Muscle of leg (tissue), 11 donors: Measurements from ENCODE around the gene NATD1. TPM values are rescaled to one million over a fixed set of nuclear protein-coding genes. Genes with fewer than 3 reads are reported as not detected.

Experiments used
- DNase-seq: peaks from one replicate; pipeline ENCODE4 v3.0.0; 2013
- H3K27ac ChIP-seq: one replicate; pipeline ENCODE4 v1.5.1; 2013; ENCODE audit warnings: mild to moderate bottlenecking, low read length, control low read depth
- H3K27me3 ChIP-seq: one replicate; pipeline ENCODE4 v1.6.1; 2013; ENCODE audit warnings: low read length; ENCODE audit not compliant: control insufficient read depth, insufficient read depth
- H3K36me3 ChIP-seq: one replicate; pipeline ENCODE4 v1.6.1; 2013; ENCODE audit warnings: low read length; ENCODE audit not compliant: control insufficient read depth, insufficient read depth
- H3K4me1 ChIP-seq: one replicate; pipeline ENCODE4 v1.6.1; 2013; ENCODE audit warnings: low read length; ENCODE audit not compliant: control insufficient read depth, insufficient read depth
- H3K4me3 ChIP-seq: one replicate; pipeline ENCODE4 v1.5.1; 2013; ENCODE audit warnings: low read length, control low read depth
- H3K9me3 ChIP-seq: replicated peaks from 2 replicates; pipeline ENCODE4 v1.6.1; 2013; ENCODE audit warnings: low read depth, low read length; ENCODE audit not compliant: control insufficient read depth
- WGBS: methylation state at CpG from one replicate; pipeline ENCODE4 v1.1.5; 2013; ENCODE audit warnings: missing lambda C conversion rate; ENCODE audit not compliant: insufficient coverage; 5-methylcytosine and 5-hydroxymethylcytosine counted together
- polyA plus RNA-seq, 8 donors: library from polyadenylated mRNA; unstranded; fragments of 120-200 nt; gene quantifications; one replicate each; pipeline versions ENCODE4 v1.2.1 to v1.2.3, GENCODE V29; 2013; ENCODE audit warnings: inconsistent platforms in 1 of 8, low replicate concordance in 1 of 8; ENCODE audit not compliant: insufficient read length in 8 of 8, insufficient read depth in 1 of 8
- total RNA-seq: library from RNA; stranded (reverse); fragments of 120-200 nt; gene quantifications from one replicate; pipeline ENCODE4 v1.2.4, GENCODE V29; 2013

Gene NATD1
- total and polyA plus RNA-seq, 9 donors: 8.7 to 17.2 (median 15.9) TPM

DNA sequence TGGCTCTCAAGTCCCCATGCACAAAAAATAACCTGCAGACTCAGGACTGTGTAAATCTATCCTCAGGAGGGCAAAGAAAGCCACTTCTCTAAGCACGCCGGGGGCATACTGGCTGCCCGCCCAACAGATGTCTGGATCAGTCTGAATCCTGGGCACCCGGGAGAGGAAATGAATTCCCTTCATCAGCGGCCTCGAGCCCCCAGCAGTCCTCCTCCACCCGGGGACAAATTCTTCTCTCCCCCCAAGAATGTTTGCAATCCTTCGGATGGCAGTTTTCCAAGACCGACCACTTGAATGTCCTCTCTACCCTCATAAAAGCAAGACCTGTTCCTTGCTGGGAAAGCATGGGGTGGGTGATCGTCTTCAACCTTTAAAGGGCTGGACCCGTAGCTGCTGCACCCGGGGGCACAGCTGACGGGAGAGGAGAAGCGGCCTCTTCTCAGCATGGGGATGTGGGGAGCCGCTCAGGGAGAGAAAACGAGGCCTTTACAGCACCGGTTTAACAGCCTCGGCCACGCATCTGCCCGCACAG is 21.9 kb upstream of the NATD1 start:
- Histone ChIP-seq H3K9me3 (no peaks in the 10 kb centered on the region), H3K27ac (peak overlapping the region; percentile 75), H3K4me1 (peaks cover 34% of the 10 kb centered on the region), H3K27me3 (peaks cover 6% of the 10 kb centered on the region), H3K36me3 (no peaks in the 10 kb centered on the region), H3K4me3 (peak overlapping the region; percentile 62)
- DNase-seq: peak; percentile 82
- 13% methylated on average over 15 of the region's 20 CpGs for WGBS

- 64% methylated on average over 4 of the region's 14 CpGs for WGBS
- Histone ChIP-seq H3K4me1 (peaks cover 24% of the 10 kb centered on the region), H3K4me3 (no peak overlapping the region), H3K9me3 (no peaks in the 10 kb centered on the region), H3K27me3 (peaks cover 6% of the 10 kb centered on the region), H3K36me3 (no peaks in the 10 kb centered on the region), H3K27ac (no peak overlapping the region)
- DNase-seq: peak; percentile 4
These were observed 19.9 kb upstream of the NATD1 start for GRCh38 chr17:21272881-21273792.

- no peaks in the 10 kb centered on the region for H3K36me3 ChIP-seq
- no peak overlapping the region for H3K27ac ChIP-seq
- no peaks in the 10 kb centered on the region for H3K9me3 ChIP-seq
- peaks cover 24% of the 10 kb centered on the region for H3K4me1 ChIP-seq
- no peak overlapping the region for H3K4me3 ChIP-seq
- WGBS: 45% methylated on average over 1 of the region's 3 CpGs
- no peak for DNase-seq
- H3K27me3 ChIP-seq: peaks cover 6% of the 10 kb centered on the region
These were observed 19.0 kb upstream of the NATD1 start for GRCh38 chr17:21272250-21272649.

- WGBS: 74% methylated on average over 5 of the region's 10 CpGs
- Histone ChIP-seq H3K27me3 (peaks cover 3% of the 10 kb centered on the region), H3K4me3 (no peak overlapping the region), H3K9me3 (no peaks in the 10 kb centered on the region), H3K4me1 (peaks cover 24% of the 10 kb centered on the region), H3K36me3 (no peaks in the 10 kb centered on the region), H3K27ac (no peak overlapping the region)
- no peak for DNase-seq
These were observed 18.4 kb upstream of the NATD1 start for GRCh38 chr17:21271454-21272183.

GRCh38 chr17:21269394-21269793 is 16.2 kb upstream of the NATD1 start:
- peak; percentile 3 for DNase-seq

DNA sequence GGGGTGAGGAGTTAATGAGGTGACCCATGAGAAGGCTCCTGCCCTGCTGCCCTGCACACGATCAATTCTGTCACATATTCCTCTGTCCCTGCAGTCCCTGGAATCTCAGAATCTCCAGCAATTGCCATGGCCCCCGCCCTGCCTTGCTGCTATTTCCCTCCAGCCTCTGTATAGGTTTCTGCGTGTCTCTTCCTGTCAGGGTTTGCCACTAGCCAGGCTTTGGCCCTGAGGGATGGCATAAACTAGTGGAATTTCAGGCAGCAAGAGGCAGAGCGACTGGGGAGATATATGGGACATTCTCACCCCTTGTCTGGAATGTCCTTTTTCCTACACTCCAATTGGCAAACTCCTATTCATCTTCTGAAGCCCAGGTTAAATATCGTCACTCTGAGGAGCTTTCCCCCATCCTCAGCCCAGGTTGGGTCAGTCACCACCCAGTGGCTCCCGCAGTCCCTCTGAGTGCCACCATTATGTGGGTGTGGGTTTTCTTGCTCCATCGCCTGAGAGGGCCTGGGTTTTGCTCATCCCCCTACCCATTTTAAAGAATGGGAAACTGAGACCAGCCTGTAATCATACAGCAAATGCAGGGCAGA is 15.5 kb upstream of the NATD1 start:
- Histone ChIP-seq H3K36me3 (no peaks in the 10 kb centered on the region), H3K27me3 (peaks cover 4% of the 10 kb centered on the region), H3K27ac (no peak overlapping the region), H3K4me1 (peaks cover 2% of the 10 kb centered on the region), H3K9me3 (no peaks in the 10 kb centered on the region), H3K4me3 (no peak overlapping the region)
- 53% methylated on average over 4 of the region's 7 CpGs for WGBS
- DNase-seq: no peak

More at GRCh38 chr17:21269394-21269793, 16.2 kb upstream of the NATD1 start:
- Histone ChIP-seq H3K4me3 (no peak overlapping the region), H3K27ac (no peak overlapping the region), H3K36me3 (no peaks in the 10 kb centered on the region), H3K9me3 (no peaks in the 10 kb centered on the region), H3K27me3 (peaks cover 4% of the 10 kb centered on the region), H3K4me1 (peaks cover 7% of the 10 kb centered on the region)
- no CpG with 5 or more reads among the region's 8 CpGs for WGBS

DNA sequence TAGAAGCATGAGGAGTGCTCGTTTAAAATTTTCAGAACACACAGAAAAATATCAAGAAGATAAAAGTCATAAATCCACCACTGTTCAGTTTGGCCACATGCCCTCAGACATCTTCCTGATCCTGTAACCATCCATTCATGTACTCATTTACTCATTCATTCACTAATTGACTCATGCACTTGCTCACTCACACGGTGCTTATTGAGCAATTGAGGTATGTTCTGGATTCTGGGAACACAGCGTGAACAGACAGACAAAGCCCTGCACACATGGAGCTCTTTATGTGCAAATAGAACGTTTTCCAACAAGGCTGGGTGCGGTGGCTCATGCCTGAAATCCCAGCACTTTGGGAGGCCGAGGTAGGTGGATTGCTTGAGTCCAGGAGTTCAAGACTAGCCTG is 10.2 kb upstream of the NATD1 start:
- no peaks in the 10 kb centered on the region for H3K36me3 ChIP-seq
- WGBS: 54% methylated on average over 3 of the region's 6 CpGs
- peaks cover 4% of the 10 kb centered on the region for H3K27me3 ChIP-seq
- no peak for DNase-seq
- H3K4me1 ChIP-seq: no peaks in the 10 kb centered on the region
- H3K9me3 ChIP-seq: no peaks in the 10 kb centered on the region
- H3K27ac ChIP-seq: no peak overlapping the region
- H3K4me3 ChIP-seq: no peak overlapping the region

DNA sequence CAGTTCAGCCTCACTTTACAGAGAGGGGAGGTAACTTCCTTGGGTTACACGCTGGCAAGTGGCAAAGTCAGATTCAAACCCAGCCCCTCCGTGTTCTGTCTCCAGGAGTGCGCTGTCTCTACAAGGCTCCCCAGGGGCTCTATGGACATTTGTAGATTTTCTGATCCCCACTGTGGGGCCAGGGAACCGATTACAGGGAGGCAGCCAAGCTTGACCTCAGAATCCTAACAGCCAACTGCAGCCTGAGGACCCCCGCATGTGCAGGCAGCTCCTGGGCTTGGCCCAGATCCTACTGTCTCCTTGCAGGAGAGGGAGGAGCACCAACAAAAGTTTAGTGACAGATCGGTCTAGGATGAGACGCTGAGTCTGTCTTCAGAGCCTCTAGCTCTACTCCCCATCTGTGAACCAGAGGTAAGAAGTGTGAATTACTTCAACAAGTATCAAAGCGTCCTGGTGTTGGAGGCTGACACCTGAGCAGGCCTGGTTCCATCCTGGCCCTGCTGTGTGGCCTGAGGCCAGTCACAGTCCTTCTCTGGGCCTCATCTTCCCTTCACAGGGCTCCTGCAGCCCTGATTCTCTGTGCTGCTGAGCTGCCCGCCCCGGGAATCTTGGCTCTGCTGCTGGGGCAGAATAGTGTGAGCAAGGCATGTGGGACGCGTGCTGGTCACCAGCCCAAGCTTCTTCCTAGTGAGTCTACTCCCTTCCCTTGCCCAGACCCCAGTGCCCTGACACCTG is 9.2 kb upstream of the NATD1 start:
- H3K4me3 ChIP-seq: no peak overlapping the region
- no peaks in the 10 kb centered on the region for H3K4me1 ChIP-seq
- no peak for DNase-seq
- 52% methylated on average over 7 of the region's 12 CpGs for WGBS
- no peaks in the 10 kb centered on the region for H3K9me3 ChIP-seq
- H3K27ac ChIP-seq: no peak overlapping the region
- no peaks in the 10 kb centered on the region for H3K36me3 ChIP-seq
- H3K27me3 ChIP-seq: peaks cover 4% of the 10 kb centered on the region

- no peak for DNase-seq
- Histone ChIP-seq H3K27me3 (no peaks in the 10 kb centered on the region), H3K4me1 (peaks cover 4% of the 10 kb centered on the region), H3K9me3 (no peaks in the 10 kb centered on the region), H3K27ac (no peak overlapping the region), H3K4me3 (no peak overlapping the region), H3K36me3 (no peaks in the 10 kb centered on the region)
- 79% methylated on average over 7 of the region's 7 CpGs for WGBS
These were observed 5.4 kb upstream of the NATD1 start for GRCh38 chr17:21258593-21258992.
